GM21528 (cell line): ENCODE results near the gene SLC25A48.

Experiments used
- ATAC-seq: cut with Tn5 transposase; IDR thresholded peaks from one replicate; pipeline ENCODE4 v1.9.1; 2021; ENCODE audit warnings: mild to moderate bottlenecking, moderate library complexity; ENCODE audit not compliant: unreplicated experiment, low FRiP score

SLC25A48 gene

DNA sequence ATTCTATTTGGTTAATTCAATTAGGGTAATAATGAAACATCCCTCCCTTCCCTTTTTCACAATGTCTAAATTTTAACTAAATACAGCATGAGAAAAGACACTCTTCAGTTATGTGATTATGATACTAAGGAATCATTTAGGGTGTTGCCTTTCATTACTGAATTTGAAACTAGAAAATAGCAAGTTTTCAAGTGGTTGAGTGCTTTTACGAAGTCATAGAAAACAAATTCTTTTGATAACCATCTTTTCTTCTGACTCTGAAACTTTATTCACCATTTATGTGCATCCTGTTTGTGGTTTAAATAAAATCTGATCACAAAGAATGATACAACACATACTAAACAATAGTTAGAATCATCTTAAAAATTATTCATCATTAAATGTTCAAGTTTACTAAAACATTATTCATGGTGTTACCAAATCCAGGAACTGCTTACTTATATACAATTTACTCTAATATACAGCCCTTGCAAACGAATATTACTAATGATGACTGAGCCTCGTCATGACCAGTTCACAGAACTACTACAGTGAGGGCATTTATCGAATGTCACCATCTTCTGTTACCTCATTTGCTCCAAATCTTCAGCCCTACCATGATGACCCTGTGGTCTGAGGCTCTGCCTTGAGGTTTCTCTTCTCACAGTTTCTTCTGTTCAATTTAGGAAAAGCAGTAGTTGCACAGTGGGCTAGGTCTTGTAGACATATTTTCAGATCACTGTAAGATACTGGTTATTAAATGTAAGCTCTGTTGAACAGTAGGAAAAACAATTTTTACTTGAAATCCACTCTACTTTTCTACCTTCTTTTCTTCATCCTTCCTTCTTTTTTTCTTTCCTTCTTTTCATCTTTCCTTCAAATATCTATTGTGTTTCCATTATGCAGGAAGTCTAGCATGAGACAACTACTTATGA, 79.5 kb downstream of the SLC25A48 start:
- ATAC-seq = no peak

DNA sequence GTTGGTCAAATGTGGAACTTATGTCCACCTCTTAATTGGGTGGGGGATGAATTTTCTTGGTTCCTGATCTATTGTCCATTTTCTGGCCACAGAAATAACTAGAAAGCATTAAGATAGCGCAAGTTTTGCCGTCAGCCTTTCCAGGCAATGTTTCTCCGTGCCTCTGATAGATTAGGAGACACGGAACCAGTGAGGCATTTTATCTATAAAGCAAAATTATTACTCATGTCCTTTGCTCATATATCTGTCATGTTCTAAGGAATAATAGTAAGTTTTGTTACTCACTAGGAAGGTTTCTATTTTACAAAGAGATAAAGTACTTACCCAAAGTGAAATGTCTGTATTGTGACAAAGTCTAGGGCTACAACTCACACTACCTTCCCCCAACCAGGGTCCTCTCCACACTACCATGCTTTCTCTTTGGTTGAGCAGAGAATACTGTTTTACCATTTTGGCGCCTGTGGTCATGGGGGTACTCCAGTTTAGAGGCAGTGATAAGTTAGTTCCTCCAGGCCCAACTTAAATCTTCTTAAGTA, 81.1 kb downstream of the SLC25A48 start:
- ATAC-seq = no peak

DNA sequence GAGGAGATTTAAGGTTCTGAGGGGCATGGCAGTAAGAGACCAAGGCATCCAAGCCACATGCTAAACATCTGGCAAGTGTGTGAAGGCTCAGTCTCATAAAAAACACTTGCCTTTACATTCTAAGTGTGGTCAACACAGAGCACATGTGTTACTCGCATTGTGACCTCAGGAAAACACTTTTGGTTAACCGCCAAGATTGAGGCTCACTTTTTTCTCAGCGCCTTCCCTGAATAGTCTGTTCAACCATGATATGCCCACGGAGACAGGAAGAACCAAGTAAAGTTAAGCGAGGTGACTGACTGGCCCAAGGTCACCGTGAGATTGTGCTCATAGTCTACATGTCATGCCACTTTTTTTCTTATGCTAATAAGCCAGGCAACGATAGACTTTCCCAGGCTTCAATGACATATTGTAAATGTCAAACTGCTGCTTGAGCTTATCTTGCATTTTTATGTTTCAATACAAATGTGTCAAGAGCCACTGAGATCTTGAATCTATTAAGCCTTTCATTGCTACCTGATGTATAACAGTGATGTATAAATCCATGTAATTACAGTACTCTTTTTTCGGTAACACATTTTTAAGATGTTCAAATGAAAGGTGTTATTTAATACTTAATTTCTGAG, 82.3 kb downstream of the SLC25A48 start:
- ATAC-seq = no peak

DNA sequence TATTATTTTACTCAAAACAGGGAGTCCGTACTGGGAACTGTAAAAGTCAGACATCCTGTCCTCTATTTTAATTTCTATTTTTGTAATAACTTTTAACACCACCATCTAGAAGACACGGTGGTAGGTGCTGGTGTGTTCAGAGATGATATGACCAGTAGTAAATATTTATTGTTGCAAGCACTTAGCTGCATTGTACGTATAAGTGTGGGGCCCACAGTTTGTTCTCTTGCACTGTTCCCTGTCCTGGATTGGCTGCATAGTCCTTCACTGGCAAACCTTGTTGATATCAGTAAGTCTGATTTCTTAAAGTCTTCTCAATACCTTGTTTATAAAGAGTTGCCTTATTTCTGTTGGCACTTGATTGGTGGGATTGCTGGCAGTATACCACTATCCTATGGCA, 85.7 kb downstream of the SLC25A48 start:
- ATAC-seq = no peak

DNA sequence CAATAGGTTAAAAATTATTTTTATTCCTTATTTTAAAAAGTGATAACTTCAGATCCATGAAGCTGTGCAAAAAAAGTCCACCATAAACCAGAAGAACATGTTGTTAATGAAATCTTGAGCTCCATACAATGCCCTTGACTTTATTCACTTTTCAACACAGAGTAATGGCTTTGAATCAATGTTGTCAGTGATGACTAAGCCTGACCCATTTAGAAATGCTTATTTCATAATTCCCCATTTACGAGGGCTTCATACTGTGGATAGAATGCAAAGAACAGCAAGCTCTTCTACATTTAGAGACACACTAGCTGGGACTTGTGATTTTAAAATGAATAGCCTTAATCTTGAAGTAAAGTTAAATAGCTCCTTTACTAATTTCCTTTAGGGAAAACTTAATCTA, 86.9 kb downstream of the SLC25A48 start:
- no peak for ATAC-seq

DNA sequence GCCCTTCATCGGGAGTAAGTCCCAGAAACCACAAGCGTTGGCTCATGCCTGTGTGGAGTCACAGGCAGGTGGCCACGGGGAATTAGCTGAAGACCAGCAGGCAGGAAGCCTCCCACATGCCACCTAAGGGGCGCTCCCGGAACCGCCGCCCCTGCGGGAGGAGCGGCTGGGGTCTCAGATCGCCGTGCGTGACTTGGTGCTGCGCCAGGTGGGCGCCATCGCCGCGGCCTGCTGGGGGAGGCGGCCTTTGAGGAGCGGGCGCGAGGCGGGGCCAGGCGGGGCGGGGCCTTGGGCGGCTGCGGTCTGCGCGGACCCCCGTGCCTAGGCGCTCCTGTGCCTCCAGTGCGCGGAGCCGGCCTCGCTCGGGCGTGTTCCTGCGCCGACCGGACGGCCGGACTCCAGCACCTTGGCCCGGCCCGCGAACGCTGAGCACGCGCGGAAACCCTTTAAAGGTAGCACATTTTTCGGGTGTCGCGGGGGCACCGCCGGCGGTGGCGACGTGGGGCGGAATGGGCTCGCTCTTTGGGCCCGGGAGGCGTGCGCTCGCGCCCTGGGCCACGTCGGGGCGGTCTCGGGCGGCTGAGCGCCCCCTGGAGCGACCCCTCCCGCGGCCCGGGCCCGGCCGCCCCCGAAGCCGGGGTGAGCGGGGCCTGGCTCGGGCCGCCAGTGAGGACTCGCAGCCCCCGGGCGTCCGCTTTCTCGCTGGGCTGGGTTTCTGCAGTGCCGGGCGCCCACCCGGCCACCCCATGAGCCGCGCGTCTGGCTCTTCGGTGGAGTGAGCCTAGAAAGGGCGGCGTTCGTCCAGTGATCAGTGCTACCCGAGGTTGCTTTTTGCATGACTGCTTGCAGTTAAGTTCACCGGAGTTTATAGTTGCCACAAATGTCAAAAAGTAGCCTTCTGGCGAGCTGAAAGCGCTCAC, 95.8 kb downstream of the SLC25A48 start:
- no peak for ATAC-seq

DNA sequence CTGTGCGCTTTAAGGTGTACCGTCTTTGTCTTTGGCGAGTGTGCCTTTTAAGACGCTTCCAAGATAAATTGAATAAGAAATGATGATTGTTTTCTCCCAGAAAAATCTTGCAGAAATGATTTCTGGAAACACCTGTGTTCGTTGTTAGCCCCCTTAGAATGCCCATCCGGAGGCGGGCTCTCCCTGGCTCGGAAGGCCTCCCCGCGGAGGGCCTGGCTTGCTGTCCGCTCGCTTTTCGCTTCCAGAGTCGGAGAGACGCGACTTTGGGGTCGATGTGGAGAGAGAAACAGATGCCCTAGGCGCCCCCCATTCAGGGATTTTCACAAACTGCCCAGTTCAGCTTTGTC, 96.5 kb downstream of the SLC25A48 start:
- no peak for ATAC-seq

DNA sequence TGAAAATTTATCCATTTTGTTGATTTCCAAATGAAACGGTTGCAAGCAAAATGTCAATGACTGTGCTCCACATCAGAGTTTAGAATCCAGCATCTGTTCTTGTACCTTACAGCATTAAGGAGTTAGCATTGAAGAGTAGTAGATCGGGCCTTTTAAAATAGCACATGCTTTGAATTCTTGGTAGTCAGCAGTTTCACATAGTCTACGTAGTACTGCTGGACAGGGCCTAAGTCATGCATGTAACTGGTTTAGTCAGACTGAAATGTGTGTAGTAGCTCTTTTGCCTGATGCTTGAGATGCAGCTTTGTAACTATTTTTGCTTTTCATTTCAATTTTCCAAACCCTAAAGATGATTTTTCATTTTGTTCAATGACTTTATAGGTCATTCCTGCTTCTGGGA, 100.5 kb downstream of the SLC25A48 start:
- ATAC-seq = no peak

DNA sequence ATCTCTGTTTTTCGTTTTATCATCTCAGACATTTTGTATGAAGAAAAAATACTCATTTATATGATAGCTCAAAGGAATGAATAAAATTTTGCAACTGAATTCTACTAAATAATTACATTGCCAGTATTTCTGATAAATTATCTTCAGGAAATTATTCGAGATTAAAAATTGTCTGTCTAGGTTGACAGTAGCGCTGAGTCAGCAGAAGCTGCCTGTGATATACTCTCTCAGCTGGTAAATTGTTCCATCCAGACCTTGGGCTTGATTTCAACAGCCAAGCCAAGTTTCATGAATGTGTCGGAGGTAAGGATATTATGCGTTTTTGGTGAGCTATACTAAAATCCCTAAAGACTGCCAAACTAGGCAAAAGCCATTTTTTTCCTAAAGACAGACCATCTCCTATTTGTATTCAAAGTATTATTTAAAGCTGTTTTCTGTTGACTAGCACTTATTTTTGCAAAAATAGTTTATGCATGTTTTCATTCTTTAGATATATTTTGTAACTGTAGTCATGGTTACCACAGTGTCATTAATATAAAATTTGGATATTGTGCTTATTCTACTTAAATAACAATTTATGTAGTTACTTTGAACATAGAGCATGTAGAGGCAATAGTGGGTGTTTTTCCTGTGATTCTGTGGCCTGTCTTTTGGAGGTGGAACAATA, 102.9 kb downstream of the SLC25A48 start:
- no peak for ATAC-seq
